Omental fat pad (tissue), 4 donors: ENCODE data around the gene TBCE. TPM values are rescaled to one million over a fixed set of nuclear protein-coding genes. Genes with fewer than 3 reads are reported as not detected.
"Not testable (repeated sequence)": the region's sequence is repeated elsewhere in the genome, so short reads cannot be mapped to it uniquely, and the experiment has no call there.

Experiments used
- ATAC-seq: fragments of 150-250 bp; one replicate; pipeline ENCODE4 v1.9.1; 2016; ENCODE audit warnings: mild to moderate bottlenecking, moderate library complexity; ENCODE audit not compliant: low FRiP score
- DNase-seq: peaks from one replicate; pipeline ENCODE4 v3.0.0-alpha.2; 2019; ENCODE audit warnings: low spot score
- total RNA-seq, 4 donors: library from RNA; depleted of rRNA; stranded (reverse); fragments of >200 nt; gene quantifications; one replicate each; pipeline ENCODE4 v1.1.0, GENCODE V29; 2016
- TF ChIP-seq, protein P1 (sequence below), 3 donors: fragments of 450-650 bp; IDR thresholded peaks; one replicate each; pipeline ENCODE4 v1.5.1; 2016 to 2017; ENCODE audit warnings: antibody characterized with exemption in 3 of 3, mild to moderate bottlenecking in 3 of 3, moderate library complexity in 2 of 3

The TBCE gene
- total RNA-seq, 4 donors from 2014 or later: 10.9 to 27.3 (median 19.2) TPM

GRCh38 chr1:235351898-235352297 is 15.3 kb upstream of the TBCE start:
- TF ChIP-seq, protein P1, sequence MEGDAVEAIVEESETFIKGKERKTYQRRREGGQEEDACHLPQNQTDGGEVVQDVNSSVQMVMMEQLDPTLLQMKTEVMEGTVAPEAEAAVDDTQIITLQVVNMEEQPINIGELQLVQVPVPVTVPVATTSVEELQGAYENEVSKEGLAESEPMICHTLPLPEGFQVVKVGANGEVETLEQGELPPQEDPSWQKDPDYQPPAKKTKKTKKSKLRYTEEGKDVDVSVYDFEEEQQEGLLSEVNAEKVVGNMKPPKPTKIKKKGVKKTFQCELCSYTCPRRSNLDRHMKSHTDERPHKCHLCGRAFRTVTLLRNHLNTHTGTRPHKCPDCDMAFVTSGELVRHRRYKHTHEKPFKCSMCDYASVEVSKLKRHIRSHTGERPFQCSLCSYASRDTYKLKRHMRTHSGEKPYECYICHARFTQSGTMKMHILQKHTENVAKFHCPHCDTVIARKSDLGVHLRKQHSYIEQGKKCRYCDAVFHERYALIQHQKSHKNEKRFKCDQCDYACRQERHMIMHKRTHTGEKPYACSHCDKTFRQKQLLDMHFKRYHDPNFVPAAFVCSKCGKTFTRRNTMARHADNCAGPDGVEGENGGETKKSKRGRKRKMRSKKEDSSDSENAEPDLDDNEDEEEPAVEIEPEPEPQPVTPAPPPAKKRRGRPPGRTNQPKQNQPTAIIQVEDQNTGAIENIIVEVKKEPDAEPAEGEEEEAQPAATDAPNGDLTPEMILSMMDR (IDR thresholded peaks at IDR 0.05): no peak
- no peak for DNase-seq
- no peak for ATAC-seq

GRCh38 chr1:235357485-235358373 is 9.5 kb upstream of the TBCE start:
- ATAC-seq (no peak), DNase-seq (no peak)
- TF ChIP-seq, protein P1 (IDR thresholded peaks at IDR 0.05): no peak

- ATAC-seq (no peak), DNase-seq (no peak)
- TF ChIP-seq, protein P1 (IDR thresholded peaks at IDR 0.05): no peak
Observed at GRCh38 chr1:235358899-235359298, 8.3 kb upstream of the TBCE start.

DNA sequence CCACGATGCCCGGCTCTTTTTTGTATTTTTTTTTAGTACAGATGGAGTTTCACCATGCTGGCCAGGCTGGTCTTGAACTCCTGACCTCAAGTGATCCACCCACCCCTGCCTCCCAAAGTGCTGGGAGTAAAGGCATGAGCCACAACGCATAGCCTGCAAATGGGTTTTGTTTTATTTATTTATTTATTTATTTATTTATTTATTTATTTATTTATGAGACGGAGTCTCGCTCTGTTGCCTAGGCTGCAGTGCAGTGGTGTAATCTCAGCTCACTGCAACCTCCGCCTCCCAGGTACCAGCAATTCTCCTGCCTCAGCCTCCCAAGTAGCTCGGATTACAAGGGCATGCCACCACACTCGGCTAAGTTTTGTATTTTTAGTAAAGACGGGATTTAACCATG is 3.0 kb upstream of the TBCE start:
- DNase-seq, ATAC-seq: not testable (repeated sequence)

DNA sequence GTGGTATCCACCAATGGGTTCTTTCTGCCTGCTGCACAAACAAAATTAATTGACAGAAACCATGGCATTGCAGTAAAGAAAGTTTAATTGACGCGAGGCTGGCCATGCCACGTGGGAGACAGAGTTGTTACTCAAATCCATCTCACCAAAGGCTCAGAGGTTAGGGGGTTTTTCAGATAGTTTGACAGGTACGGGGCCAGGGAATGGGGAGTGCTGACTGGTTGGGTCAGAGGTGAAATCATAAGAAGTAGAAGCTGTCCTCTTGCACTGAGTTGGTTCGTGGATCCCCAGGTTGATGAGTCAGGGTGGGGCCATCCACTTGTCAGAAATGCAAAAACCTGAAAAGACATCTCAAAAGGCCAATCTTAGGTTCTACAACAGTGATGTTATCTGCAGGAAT is 941 bp upstream of the TBCE start:
- DNase-seq: no peak
- TF ChIP-seq, protein P1 (IDR thresholded peaks at IDR 0.05): no peak
- no peak for ATAC-seq

- ATAC-seq (no peak), DNase-seq (no peak)
- TF ChIP-seq, protein P1 (IDR thresholded peaks at IDR 0.05): no peak
Observed at GRCh38 chr1:235368428-235368827, 1.2 kb downstream of the TBCE start.

DNA sequence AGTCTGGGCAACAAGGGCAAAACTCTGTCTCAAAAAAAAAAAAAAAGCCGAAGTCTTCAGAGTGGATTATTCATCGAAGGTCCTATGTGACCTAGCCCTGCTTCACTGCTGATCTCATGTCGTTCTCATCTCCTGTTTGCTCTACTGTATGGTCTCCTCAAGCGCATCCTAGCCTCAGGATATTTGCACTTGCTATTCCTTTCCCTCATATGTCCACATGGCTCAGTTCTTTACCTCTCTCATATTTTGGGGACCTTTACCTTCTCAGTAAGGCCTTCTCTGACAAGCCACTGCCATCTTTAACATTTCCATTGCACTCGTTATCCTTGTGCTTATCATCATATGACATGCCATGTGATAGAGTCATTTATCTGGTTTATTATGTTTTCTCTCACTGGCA is 2.6 kb downstream of the TBCE start:
- TF ChIP-seq, protein P1 (IDR thresholded peaks at IDR 0.05): no peak
- ATAC-seq (no peak), DNase-seq (no peak)
